HG03354 (cell line): ENCODE measurements around the gene SVOP.

Experiments used
- ATAC-seq: cut with Tn5 transposase; IDR thresholded peaks from one replicate; pipeline ENCODE4 v1.9.1; 2021; ENCODE audit warnings: mild to moderate bottlenecking; ENCODE audit not compliant: unreplicated experiment, poor library complexity, severe bottlenecking

The SVOP gene

DNA sequence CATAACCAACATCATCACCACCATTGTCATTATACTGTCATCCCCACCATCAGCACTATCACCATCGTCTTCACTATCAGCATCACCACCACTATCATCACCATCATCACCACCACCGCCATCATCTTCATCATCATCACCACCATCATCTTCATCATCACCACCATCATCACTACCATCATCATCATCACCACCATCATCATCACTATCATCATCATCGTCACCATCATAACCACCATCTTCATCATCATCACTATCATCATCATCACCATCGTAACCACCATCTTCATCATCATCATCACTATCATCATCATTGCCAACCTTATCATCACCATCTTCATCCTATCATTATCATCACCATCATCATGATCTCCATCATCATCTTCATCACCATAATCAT lies 39.0 kb downstream of the SVOP start:
- no peak for ATAC-seq

GRCh38 chr12:108980831-108981618 lies 39.8 kb downstream of the SVOP start:
- no peak for ATAC-seq

DNA sequence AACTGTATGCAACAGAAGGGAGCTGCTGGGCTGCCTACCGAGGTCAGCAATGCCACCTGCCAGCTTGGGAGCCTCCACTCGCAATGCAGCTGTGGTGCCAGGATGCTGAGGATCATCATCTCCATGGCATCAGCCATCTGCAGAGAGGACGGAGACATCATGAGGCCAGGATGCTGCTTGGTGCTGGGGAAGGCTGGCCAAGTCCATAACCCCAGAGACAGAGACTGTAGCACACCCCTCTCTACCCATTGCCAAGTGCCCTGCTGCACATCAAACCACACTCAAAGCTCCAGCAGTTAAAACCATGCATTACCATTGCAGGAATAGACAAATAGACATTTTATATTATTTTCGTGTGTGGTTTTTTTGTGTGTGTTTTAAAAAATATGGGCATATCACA lies 43.5 kb downstream of the SVOP start:
- no peak for ATAC-seq

DNA sequence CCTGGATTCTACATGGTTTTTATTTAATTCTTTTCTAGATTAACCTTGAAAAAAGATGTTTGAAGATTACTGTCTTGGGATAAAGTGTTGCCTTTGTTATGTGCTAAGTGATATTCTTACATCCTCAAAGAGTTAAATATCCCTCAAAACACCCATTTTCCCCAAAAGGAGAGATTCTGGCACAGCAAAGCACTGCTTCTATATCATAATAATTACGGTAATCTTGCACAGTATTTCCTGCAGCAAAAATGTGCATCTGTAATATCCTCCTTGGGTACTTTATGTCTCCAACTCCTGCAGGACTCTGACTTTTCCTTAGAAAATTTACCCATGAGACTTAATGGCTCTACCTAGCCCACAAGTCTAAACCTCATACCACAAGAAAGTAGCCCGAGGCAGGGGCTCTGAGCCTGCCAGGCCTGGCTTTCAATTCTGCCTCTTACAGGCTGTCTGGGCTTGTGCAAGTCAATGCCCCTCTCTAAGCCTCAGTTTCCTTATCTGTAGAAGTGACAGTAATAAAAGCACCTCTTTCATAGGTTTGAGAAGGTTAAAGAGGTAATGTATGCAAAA lies 45.8 kb downstream of the SVOP start:
- ATAC-seq, result no peak

DNA sequence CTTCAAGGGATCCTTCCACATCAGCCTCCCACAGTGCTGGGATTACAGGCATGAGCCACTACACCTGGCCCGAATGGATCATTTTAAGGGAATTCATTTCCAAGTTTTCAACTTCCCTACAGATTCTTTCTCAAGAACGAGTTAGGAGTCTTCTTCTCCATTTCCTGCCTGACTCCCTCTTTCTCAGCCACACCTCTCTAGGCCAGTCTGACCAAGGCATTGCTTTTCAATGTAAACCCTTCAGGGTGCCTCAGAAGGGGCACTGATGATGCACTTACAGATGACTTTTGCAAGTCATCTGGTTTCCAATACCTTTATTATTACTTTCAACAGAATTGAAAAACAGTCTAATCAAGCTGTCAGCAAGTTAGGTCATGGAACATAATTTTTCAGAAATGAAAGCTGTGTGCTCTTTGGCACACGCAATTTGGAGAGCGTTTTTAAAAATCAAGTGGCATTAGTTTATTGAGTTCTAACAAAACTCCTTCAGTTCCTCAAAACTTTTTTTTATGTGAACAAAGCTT lies 47.2 kb downstream of the SVOP start:
- no peak for ATAC-seq

DNA sequence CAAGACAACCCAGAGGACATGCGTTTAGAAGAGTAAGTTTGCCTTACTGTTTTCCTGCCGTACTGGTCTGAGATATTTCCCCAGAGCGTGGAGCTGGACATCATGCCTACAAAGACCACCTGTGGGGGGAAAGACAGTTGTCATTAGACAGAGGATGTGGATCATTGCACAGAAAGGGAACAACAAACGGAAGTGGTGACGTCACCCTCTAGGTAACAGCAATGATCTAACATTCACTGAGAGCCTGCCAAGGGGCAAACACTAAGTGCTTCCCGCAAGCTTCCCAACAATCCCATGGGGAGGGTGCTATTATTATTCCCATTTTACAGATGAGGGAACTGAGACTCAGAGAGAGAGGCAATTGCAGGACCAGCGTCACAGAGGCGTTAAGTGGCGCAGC lies 48.5 kb downstream of the SVOP start:
- no peak for ATAC-seq

GRCh38 chr12:108969622-108970021 lies 51.2 kb downstream of the SVOP start:
- ATAC-seq, result no peak

GRCh38 chr12:108967869-108968540 lies 52.9 kb downstream of the SVOP start:
- no peak for ATAC-seq

- ATAC-seq, result no peak
These were observed 54.3 kb downstream of the SVOP start for GRCh38 chr12:108966378-108967151.

GRCh38 chr12:108965886-108966285 lies 55.0 kb downstream of the SVOP start:
- no peak for ATAC-seq

- no peak for ATAC-seq
These were observed 56.2 kb downstream of the SVOP start for GRCh38 chr12:108964371-108965352.

DNA sequence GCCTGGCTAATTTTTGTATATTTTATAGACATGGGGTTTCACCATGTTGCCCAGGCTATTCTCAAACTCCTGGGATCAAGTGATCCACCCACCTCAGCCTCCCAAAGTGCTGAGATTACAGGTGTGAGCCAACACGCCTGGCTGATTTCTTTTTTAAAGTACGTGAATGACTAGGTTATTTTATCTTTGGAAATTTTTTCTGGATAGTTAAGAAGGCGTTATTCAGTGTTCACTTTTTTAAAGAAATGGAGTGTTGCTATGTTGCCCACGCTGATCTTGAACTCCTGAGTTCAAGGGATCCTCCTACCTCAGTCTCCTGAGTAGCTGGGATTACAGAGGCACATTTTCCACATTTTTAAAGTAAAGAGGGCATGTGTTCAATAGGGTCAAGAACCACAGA lies 58.6 kb downstream of the SVOP start:
- ATAC-seq, result no peak

DNA sequence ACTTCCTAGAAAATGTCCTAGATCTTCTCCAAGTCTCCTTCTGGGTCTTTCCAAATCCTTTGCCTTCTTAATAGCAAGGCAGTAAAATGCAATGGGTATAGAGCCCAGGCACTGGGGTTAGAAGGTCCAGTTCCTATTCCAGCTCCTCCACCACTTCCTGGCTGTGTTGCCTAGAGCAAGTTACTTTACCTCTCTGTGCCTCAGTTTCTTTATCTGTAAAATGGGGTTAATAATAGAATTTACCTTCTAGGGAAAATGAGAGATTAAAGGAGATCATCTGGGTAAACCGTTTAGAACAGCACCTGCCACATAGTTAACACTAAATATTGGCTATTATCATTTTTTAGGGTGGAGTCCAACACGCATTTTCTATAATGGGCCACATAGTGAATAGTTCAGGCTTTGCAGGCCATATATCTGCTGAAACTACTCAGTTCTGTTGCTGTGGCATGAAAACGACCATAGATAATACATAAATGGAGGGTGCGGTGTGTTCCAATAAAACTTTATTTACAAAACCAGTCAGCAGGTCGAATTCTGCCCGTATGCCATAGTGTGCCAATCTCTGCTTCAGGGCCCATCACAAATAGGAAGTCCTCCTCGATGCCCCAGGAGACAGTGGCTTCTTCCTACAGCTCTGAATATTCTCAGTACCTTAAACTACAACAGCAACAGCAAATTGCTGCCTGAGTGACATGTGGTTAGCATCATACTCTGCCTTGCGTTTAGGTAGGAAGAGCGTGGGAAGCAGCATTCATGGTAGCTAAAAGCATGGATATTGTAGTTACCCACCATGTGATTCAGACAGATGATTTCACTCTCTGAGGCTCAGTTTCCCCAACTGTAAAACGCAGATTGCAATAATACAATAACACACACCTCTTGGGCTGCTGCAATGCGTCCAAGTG lies 60.9 kb downstream of the SVOP start:
- no peak for ATAC-seq

- ATAC-seq, result no peak
These were observed 65.5 kb downstream of the SVOP start for GRCh38 chr12:108955225-108955835.

- ATAC-seq, result no peak
These were observed 69.7 kb downstream of the SVOP start for GRCh38 chr12:108950991-108951739.

DNA sequence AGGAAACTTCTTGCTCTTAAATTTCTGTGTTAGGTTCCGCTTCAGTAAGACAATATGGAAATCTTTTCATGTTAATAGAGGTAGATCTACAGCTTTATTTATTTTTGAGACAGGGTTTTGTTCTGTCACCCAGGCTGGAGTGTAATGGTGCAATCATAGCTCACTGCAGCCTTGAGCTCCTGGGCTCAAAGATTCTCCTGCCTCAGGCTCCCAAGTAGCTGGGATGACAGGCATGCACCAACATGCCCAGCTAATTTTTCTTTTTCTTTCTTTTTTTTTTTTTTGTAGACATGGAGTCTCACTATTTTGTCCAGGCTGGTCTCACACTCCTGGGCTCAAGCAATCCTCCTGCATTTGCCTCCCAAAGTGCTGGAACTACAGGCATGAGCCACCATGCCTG lies 70.9 kb downstream of the SVOP start:
- ATAC-seq, result no peak

GRCh38 chr12:108948367-108948766 lies 72.5 kb downstream of the SVOP start:
- no peak for ATAC-seq
